Common myeloid progenitor, CD34-positive (primary cell): ENCODE measurements around the gene SART1.
"Not testable (repeated sequence)": the region's sequence is repeated elsewhere in the genome, so short reads cannot be mapped to it uniquely, and the experiment has no call there.

ENCODE experiments used
- CTCF ChIA-PET: fragments of 350-600 bp; sonication (Branson Sonifier 250); formaldehyde crosslinking; loops from one replicate; lab custom pipeline; 2021; ENCODE audit warnings: antibody characterized with exemption; lab: Charles Lee
- POLR2A ChIA-PET: fragments of 350-600 bp; sonication (Branson Sonifier 250); formaldehyde crosslinking; loops from one replicate; lab custom pipeline; 2021; ENCODE audit warnings: antibody characterized with exemption; lab: Charles Lee
- DNase-seq, 3 donors: peaks; one replicate each; pipeline versions ENCODE4 v3.0.0 to v3.0.0-alpha.2; 2013
- H3K27ac ChIP-seq, 2 experiments: 1 replicate in 1 of 2; 2 replicates in 1 of 2; pipeline ENCODE4 v1.7.0; 2013; ENCODE audit warnings: inconsistent platforms in 2 of 2, low read length in 2 of 2, mild to moderate bottlenecking in 2 of 2, low read depth in 1 of 2, moderate library complexity in 1 of 2; ENCODE audit not compliant: severe bottlenecking in 2 of 2, insufficient read depth in 1 of 2, poor library complexity in 1 of 2
- H3K27me3 ChIP-seq, 5 experiments: replicated peaks in 2 of 5; 1 replicate in 3 of 5; 2 replicates in 2 of 5; pipeline versions ENCODE4 v1.6.1 to v1.7.0; 2013; ENCODE audit warnings: low read length in 4 of 5, mild to moderate bottlenecking in 2 of 5, moderate library complexity in 2 of 5, inconsistent platforms in 1 of 5; ENCODE audit not compliant: insufficient read depth in 5 of 5, control insufficient read depth in 4 of 5
- H3K36me3 ChIP-seq, 4 experiments: 1 replicate in 2 of 4; 2 replicates in 2 of 4; pipeline versions ENCODE4 v1.6.1 to v1.7.0; 2013; ENCODE audit warnings: low read length in 3 of 4, control low read depth in 1 of 4, mild to moderate bottlenecking in 1 of 4; ENCODE audit not compliant: control insufficient read depth in 4 of 4, insufficient read depth in 4 of 4
- H3K4me1 ChIP-seq, 4 experiments: 1 replicate in 3 of 4; 2 replicates in 1 of 4; pipeline versions ENCODE4 v1.6.1 to v1.7.1; 2013; ENCODE audit warnings: low read length in 3 of 4, mild to moderate bottlenecking in 3 of 4, control low read depth in 1 of 4, inconsistent platforms in 1 of 4, moderate library complexity in 1 of 4; ENCODE audit not compliant: control insufficient read depth in 4 of 4, insufficient read depth in 4 of 4; ENCODE audit errors: control extremely low read depth in 1 of 4
- H3K4me3 ChIP-seq, 7 experiments: 1 replicate in 4 of 7; 2 replicates in 3 of 7; pipeline versions ENCODE4 v1.5.1 to v1.7.0; 2013; ENCODE audit warnings: mild to moderate bottlenecking in 7 of 7, low read length in 6 of 7, moderate library complexity in 6 of 7, inconsistent platforms in 2 of 7, low read depth in 2 of 7, control low read depth in 1 of 7; ENCODE audit not compliant: insufficient read depth in 4 of 7, control insufficient read depth in 1 of 7; ENCODE audit errors: extremely low read depth in 1 of 7
- H3K9me3 ChIP-seq, 5 experiments: 1 replicate in 4 of 5; 2 replicates in 1 of 5; pipeline versions ENCODE4 v1.6.1 to v1.7.1; 2013; ENCODE audit warnings: low read length in 4 of 5, mild to moderate bottlenecking in 2 of 5, inconsistent platforms in 1 of 5, low read depth in 1 of 5, moderate library complexity in 1 of 5; ENCODE audit not compliant: control insufficient read depth in 4 of 5, insufficient read depth in 2 of 5; ENCODE audit errors: control extremely low read depth in 1 of 5
- WGBS: methylation state at CpG from one replicate; pipeline ENCODE4 v1.1.5; 2013; ENCODE audit not compliant: insufficient coverage; 5-methylcytosine and 5-hydroxymethylcytosine counted together

The SART1 gene

DNA sequence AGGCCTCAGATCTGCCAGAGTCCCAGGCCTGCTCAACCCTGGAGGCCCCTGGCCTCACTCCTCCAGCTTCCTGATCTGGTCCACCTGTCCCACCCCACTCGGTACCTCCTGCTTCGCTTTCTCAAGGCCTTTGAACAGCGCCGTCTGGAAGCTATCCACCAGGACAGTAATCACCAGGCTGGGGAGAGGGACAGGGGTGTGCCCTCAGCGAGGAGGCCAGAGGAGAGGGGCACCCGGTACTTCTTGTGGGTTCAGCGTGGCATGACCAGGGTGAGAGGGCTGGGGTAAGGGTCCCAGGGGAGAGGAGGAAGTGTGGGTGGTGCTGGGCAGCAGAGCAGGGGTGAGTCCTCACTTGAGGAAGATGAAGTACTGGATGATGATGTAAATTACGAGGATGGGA is 58.7 kb downstream of the SART1 start:
- Histone ChIP-seq H3K4me3 (no peak overlapping the region), H3K36me3 (no peaks in the 10 kb centered on the region), H3K9me3 (no peaks in the 10 kb centered on the region), H3K27ac (no peak overlapping the region), H3K27me3 (peaks cover 0 to 7% (median 0%) of the 10 kb centered on the region in 5 experiments), H3K4me1 (peaks cover 0 to 26% (median 23%) of the 10 kb centered on the region in 4 experiments)
- WGBS = 72% methylated on average over 4 of the region's 8 CpGs
- CTCF ChIA-PET = interaction anchor here (0.9 to 1.5 kb wide), 2 partner anchors 12 to 27 kb away, joined by 3 to 6 read pairs; no protein-coding TSS in a partner anchor
- DNase-seq = no peak
- POLR2A ChIA-PET = interaction anchor here (1.3 kb wide), 1 partner anchor 130 kb away, joined by 3 read pairs; the partner anchor contains the start of gene CCDC85B

DNA sequence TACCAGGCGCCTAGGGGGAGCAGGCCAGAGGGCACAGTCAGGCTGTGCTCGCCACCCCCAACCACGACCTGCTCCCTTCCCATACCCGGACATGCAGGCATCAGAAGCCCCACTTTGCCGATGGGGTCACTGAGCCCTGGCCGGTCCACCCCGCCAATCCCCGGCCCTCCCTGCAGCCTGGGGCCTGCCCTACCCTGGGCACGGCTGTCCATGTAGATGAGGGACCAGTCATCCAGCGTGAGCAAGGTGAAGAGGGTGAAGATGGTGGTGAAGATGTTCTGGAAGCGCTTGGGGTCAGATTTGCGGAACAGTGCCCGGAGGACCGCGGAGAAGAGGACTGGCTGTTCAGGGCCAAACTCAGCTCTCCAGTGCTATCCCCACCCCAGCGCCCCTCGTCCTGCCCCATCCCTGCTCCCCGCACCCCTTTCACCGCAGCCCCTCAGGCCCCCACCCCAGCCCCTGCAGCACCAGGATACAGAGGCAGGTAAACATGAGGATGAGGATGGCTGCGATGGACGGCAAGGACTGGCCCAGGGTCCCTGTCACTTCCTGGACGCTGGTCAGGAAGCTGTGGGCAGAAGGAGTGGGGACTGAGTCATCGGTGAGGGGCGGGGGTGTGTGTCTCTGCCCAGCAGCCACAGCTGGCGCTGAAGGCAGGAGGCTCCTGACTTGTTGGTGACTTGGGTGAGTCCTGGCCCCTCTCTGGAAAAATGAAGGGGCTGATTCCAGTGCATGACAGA is 59.3 kb downstream of the SART1 start:
- DNase-seq = peak; percentile 67 to 89 (median 84)
- 63% methylated on average over 19 of the region's 25 CpGs for WGBS

DNA sequence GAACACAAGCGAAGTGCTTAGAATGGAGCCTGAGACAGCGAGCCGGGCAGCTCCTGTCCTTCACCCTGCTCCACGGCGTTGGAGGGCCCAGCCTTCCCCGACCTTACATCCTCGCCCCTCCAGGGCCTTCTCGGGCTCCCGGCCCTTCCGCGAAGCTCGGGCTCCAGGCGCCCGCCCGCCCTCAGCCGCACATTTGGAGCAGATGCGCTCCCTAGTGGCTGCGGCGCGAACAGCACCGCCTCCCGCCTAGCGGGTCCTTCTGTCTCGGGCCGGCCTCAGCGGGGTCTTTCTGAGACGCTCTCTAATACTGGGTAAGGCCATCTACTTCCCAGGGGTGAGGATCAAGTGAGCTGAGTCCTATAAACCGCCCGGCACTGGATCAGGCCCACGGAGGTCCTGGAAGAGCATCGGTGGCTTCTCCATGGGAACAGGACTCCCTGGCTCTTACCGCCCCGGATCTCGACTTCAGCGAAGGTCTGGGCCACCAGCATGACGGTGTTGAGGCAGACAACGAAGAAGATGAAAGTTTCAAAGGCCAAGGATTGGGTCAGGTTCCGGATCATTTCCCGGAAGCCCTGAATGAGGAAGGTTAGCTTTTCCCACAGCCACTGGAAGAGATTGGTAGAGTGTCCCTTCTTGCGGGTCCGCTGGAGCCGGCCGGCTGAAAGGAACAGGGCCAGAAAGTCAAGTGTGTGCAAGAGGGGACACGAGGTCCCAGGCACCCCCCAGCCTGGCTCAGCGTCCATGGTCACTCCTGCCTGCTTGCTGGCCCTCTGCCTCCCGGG is 61.1 kb downstream of the SART1 start:
- Histone ChIP-seq H3K27ac (no peak overlapping the region), H3K4me3 (peak overlapping the region in 3 of 7 experiments; percentile 19 to 56 (median 53)), H3K27me3 (peaks cover 0 to 7% (median 0%) of the 10 kb centered on the region in 5 experiments), H3K4me1 (peaks cover 0 to 26% (median 23%) of the 10 kb centered on the region in 4 experiments), H3K9me3 (no peaks in the 10 kb centered on the region), H3K36me3 (no peaks in the 10 kb centered on the region)
- ChIA-PET CTCF (interaction anchor here (0.6 to 2.9 kb wide), 30 partner anchors 8 to 384 kb away, joined by 3 to 19 read pairs (median 4); partner anchors contain the start of genes BANF1, CST6, EIF1AD and KAT5), POLR2A (interaction anchor here (0.6 to 1.0 kb wide), 2 partner anchors 13 to 93 kb away, joined by 3 to 4 read pairs; no protein-coding TSS in a partner anchor)
- WGBS = 29% methylated on average over 40 of the region's 46 CpGs
- peak; percentile 57 to 71 (median 68) for DNase-seq

More for the DNA sequence above, 59.3 kb downstream of the SART1 start:
- ChIA-PET POLR2A (interaction anchor here (0.7 to 1.3 kb wide), 2 partner anchors 31 to 130 kb away, joined by 3 read pairs; partner anchors contain the start of genes CCDC85B and SF3B2), CTCF (interaction anchor here (0.8 to 2.6 kb wide), 4 partner anchors 9 to 26 kb away, joined by 3 to 19 read pairs (median 6); partner anchors contain the start of gene CST6)
- Histone ChIP-seq H3K4me1 (peaks cover 0 to 26% (median 23%) of the 10 kb centered on the region in 4 experiments), H3K36me3 (no peaks in the 10 kb centered on the region), H3K4me3 (peak overlapping the region in 3 of 7 experiments; percentile 8 to 42 (median 26)), H3K27ac (no peak overlapping the region), H3K9me3 (no peaks in the 10 kb centered on the region), H3K27me3 (peaks cover 0 to 7% (median 0%) of the 10 kb centered on the region in 5 experiments)

DNA sequence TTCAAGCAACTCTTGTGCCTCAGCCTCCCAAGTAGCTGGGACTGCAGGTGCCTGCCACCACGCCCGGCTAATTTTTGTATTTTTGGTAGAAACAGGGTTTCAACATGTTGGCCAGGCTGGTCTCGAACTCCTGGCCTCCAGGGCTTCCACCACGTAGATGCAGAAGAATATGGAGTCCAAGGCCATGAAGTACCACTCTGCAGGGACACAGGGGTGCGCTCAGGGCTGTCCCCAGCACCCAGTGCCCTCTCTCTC is 61.6 kb downstream of the SART1 start:
- H3K27me3 ChIP-seq, H3K4me3 ChIP-seq, H3K9me3 ChIP-seq, H3K27ac ChIP-seq, H3K36me3 ChIP-seq, POLR2A ChIA-PET, DNase-seq: not testable (repeated sequence)
- CTCF ChIA-PET = interaction anchor here (0.6 to 2.9 kb wide), 16 partner anchors 10 to 357 kb away, joined by 3 to 19 read pairs (median 4); partner anchors contain the start of genes BANF1, CST6 and EIF1AD
- 76% methylated on average over 4 of the region's 5 CpGs for WGBS
- peaks cover 0 to 26% (median 23%) of the 10 kb centered on the region in 4 experiments for H3K4me1 ChIP-seq

DNA sequence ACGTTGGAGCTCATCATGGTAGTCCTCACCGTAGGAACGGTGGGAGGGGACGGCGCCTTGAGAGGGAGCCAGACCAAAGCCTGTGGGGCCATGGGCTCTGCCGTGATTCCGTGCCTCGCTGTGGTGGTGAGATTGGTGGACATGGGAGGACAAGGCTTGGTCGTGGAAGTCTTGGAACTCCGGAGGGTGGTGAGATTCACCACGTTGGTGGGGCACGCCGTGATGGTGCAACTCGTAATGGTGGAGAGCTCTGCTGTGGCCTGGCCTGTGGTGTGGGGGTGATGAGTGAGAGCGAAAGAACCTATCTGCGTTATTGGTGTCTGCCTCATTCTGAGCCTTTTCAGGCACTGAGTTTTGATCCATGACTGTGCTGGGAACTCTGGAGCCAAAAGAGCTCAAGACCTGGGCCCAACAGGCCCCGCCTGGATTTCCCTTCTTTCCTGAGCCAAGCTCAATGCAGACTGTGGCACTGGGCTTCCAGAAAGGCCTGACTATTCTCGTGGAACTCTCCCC is 64.5 kb downstream of the SART1 start, which contains the start of gene CATSPER1:
Gene CATSPER1, minus strand, starts transcription at position 463 of the 513 bp plus-strand sequence. Its CDS starts 100 bp downstream, at position 363.
- peaks cover 0 to 18% (median 14%) of the 10 kb centered on the region in 4 experiments for H3K4me1 ChIP-seq
- no peaks in the 10 kb centered on the region for H3K36me3 ChIP-seq
- 95% methylated on average over 18 of the region's 18 CpGs for WGBS
- peaks cover 0 to 7% (median 0%) of the 10 kb centered on the region in 5 experiments for H3K27me3 ChIP-seq
- no peak within 1 kb of the TSS for H3K27ac ChIP-seq
- no peak for DNase-seq
- H3K4me3 ChIP-seq = no peak within 1 kb of the TSS
- no peaks in the 10 kb centered on the region for H3K9me3 ChIP-seq
- POLR2A ChIA-PET = interaction anchor here (0.9 kb wide), 1 partner anchor 19 kb away, joined by 3 read pairs; no protein-coding TSS in a partner anchor
- CTCF ChIA-PET = interaction anchor here (3.0 to 4.2 kb wide), 2 partner anchors 11 to 18 kb away, joined by 10 to 21 read pairs; no protein-coding TSS in a partner anchor
